HG03378 (cell line): Measurements from ENCODE around the gene COL7A1.

Experiments used
- ATAC-seq: cut with Tn5 transposase; IDR thresholded peaks from one replicate; pipeline ENCODE4 v1.9.1; 2021; ENCODE audit warnings: mild to moderate bottlenecking, moderate library complexity; ENCODE audit not compliant: unreplicated experiment

COL7A1 gene

DNA sequence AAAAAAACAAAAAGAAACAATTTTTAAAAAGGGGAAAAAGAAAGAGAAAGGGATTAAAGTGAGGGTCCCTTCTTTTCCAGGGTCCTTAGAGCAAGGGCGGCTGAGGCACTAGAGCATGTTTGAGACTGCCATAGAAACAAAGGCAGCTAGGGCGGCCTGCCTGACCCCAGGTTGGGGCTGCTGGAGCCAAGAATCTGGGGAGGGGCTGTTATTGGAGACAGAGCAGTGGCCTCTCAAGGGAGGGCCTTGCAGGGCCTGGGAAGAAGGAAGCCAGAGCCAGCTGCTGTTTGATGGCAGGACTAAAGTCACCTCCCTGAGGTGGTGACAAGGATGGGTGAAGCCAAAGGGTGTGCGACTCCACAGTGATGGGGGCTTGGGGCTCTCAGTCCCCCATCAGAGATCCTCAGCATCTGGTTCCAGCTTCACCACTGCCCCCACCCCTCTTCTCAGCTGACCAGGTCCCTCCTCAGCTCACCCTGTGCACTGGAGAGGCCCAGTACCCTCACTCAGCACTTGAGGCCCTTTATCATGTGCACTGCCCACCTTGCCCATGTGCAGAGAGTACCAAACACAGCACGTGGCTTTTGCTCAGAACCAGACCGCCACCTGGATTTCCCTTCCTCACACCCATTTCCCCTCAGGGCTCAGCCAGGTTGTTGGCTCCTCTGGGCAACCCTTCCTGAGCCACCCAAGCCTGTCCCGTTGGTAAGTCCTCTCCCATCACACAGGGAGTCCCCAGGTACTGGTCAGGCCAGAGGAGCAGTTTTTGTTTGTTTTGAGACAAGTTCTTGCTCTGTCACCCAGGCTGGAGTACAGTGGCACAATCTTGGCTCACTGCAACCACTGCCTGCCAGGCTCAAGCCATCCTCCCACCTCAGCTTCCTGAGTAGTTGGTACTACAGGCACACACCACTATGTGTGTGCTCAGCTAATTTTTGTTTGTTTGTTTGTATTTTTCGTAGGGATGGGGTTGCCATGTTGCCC, 24.7 kb upstream of the COL7A1 start:
- no peak for ATAC-seq

DNA sequence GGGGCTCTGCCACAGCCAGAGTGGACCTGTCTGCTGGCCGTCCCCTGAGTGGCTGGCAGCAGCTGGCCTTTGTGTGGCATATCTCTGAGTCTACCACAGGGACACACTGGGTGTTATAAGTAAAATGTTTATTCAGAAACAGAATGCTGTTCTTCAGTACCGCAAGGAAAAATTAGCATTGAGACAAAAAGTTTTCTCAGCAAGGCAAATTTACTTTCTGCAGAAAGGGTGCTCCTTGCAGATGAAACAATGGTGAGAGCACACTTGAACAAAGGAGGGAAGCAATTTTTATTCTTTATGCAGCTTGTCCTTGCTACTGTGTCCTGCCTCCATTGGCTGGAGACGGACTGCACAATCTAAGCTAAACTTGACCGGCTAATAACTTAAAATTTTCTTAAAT, 22.4 kb upstream of the COL7A1 start:
- no peak for ATAC-seq

DNA sequence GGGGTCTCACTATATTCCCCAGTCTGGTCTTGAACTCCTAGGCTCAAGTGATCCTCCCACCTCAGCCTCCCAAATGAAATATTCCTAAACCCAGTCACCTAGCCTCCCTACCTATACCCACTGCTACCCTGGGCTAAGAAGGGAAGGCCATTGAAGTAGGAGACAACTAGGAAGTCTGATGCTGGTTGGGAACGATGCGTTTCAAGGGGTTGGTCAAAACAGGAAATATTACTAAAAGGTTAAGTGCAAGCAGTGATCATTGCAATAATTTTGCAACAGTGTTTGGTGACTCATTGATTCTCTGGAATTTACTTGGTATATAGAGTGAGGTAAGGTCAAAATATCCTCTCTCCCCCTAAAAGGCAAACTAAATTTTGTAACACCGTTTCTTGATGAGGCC, 18.9 kb upstream of the COL7A1 start:
- ATAC-seq, result no peak

DNA sequence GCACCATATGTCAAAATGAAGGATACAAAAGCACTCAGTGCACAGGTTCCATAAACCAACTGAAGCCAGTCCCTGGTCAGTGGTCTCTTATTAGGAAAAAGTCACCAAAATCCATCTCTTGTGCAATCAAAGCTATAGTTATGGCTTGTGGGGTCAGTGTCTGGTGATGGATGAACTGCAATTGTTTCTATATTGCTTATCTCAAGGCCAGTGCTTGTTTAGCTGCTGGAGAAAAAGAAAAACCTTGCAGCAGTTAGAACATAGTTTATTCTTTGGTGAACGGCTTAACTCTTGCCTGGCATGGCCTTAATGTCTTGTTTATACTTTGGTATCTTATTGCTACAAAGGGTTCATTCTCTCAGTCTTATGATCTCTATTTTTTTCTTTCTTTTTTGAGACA, 17.2 kb upstream of the COL7A1 start:
- no peak for ATAC-seq

DNA sequence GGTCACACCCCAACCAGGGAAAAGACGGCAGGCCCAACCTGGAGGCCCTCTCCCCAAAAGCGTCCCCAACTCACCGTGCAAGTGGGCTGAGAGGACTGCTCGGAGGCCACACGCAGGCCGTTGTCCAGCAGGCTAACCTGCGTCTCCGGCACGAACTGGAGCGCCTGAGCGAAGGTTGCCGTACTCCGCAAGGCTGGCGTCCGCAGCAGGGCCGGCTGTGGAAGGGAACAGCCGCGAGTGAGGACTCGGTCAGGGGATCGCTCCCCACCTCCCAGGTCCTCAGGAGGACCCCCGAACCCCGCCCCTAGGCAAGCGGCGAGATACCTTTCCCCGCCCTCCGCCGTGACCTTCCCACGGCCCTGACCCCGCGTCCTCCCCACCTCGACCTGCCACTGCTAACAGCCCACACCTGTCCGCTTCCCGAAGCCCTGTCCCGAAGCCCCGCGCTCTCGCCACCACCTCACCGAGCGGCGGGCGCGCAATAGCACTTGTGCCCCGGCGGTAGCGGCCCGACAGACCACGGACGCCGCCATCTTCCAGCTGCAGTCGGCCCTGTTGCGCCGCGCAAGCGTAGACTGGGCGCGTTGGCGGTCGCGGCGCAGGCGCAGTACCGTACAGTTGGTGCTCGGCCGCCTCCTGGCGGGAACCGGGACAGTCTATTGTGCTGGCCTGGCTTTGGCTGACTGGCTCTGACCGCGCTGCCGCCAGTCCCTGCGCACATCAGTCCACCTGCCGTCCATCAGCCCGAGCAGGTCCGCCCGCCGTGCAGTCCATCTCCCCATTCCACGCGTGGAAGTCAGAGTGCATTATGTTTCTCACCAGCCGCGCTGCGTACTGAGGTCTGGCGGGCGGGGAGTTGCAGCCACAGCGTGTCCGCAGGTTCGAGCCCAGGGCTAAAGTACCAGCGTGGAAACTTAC, 14.2 kb upstream of the COL7A1 start, which contains the start of gene UQCRC1:
Gene UQCRC1 (minus strand): TSS at position 559 of the 918 bp plus-strand sequence. CDS start 26 bp downstream, at position 533.
- peak; percentile 93 for ATAC-seq

DNA sequence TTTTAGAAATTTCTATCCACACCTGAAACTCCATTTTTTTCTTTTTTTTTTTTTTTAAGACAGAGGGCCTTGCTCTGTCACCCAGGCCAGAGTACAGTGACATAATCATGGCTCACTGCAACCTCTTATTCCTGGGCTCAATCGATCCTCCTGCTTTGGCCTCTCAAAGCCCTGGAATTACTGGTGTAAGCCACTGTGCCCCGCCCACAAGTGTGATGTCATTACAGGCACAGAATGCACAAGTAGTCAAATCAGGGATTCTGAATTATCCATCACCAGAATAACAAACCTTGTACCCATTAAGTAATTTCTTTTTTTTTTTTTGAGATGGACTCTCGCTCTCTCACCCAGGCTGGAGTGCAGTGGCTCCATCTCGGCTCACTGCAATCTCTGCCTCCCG, 12.4 kb upstream of the COL7A1 start:
- no peak for ATAC-seq

DNA sequence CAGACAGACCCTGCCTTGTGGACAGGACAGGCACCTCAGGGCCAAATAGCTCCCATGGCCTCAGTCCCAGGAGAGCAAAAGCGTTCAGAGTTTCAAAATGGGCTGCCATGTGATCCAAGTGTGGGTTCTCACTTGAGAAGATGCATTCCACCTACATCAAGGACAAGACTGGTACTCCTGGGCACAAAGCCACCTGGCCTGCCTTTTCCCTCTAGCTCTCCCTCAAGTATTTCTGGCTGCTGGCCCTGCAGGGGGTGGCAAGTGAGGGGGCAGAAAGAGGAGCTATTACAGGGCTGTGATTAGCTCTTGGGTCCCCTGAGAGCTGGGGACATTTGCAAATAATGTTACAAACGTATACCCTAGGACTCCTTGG, 6.5 kb upstream of the COL7A1 start:
- ATAC-seq, result no peak

DNA sequence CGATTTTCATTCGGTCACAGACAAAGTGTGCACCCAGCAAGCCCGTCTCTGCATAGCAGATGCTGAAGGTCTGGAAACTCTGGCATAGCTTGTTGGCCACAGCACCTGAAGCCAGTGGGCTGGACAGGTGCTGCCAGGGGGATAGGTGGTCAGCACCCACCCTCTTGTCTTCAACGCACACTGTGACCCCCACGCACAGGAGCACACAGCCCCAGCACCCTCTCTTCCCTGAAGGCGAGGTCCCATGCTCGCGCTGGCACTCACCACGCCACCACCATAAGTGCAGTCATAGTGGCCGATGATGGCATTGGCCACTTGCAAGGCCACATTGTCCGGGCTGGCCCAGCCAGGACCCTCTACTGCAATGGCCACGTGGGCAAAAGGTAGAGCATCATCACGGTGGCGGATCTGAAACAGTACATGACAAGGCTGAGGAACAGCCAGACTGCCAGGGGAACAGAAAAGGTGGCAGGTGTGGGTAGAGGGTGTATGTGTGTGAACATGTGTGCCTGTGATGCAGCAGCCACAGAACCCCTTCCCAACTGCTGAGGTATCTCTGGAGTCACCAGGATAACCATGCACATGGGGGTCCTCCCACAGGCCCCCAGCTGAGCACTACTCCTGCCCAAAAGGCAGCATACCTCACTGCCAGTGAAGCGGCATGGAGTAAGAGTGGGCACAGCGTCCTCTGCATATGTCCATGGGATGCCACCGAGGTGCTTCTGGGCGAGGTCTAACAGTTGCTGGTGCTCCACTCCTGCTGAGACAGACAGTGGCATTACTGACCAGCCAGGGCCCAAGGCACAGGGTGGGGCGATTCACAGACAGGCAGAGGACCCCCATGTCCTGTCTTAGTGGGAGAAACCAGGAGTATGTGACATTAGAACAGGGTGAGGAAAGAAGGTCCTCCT, 5.8 kb upstream of the COL7A1 start:
- ATAC-seq, result no peak

DNA sequence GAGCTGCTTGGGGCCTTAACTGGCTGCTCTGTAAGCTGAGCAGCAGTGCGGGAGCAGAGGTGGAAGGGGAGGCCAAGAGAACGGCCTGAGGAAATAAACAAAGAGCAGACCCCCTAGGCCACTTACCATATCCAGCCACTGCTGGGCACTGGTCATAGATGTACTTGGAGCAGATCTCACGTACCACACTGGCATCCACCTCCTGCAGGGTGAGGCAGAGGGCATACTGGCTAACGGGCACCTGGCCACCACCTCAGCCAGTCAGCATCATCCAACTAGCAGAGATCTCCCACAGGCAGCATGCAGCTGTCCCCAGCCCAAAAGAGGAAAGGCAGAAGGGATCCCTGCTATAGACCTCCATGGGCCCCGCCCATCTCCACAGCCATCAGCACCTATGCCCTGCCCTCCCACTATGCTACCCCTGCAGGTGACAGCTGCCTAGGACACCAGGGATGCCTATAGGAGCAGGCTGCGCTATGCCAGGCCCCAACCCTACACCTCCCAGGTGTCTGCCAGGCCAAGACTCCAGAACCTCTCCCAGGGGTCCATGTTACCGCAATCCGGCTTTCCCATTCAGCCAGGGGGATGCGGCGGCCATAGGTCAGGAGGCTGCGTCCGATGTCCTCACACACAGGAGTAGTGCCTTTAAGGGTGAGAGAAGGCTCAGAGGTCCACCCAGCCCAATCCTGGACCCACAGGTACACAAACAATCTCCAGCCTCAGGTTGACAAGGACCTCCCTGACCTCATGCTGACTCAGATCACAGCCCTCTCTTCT, 4.6 kb upstream of the COL7A1 start:
- no peak for ATAC-seq

DNA sequence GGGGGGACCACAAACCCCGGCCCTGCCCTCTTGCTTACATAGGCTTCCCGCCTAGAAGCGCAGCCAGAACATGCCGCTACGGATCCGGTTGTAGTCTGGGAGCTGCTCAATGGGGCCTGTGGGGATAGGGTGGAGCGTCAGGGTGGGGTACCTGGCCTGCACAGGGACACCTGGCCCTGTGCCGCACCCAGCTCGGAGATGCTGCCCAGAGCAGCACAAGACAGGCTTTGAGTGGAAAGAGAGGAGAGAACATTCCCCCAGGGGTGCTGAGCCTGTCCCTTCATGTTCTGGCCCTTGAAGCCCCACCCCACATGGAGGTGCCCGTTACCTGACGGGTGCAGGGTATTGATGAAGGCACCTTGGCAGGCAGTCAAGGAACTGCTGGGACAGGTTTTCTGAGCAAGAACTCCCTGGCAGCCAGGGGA, 4.0 kb upstream of the COL7A1 start:
- ATAC-seq, result no peak

DNA sequence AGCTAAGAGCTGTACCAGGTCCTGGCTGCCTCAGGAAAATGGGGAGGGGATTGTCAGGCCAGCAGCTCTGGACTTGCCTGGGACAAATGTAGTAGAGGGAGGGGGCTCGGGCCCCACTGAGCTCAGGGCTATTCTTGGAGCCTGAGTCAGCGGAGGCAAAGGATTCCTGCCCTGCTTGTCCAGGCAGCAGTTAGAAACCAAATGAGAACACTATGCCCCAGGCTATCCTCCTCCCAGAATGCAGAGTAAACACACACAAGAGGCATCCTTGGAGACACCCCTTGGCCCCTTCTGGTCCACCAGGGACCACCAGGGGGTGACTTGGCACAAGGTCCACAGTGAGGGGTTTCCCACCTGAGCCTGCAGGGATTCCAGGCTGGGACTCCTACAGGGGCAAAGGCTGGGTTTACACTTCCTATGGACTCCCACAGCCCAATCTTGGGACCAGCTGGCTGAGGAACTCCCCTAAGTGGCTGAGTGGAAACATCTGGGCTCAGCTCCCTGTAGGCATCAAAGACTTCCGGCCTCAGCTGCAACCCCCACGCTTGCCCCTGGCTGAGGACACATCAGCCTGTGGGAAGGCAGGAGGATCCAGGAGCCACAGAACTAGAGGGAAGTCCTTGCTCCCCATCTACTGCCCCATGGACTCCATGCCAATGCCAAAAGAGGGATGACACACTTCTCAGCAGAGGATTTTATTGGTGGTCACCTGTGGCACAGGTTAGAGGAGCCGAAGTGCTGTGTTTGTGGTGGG, 3.4 kb upstream of the COL7A1 start:
- no peak for ATAC-seq

DNA sequence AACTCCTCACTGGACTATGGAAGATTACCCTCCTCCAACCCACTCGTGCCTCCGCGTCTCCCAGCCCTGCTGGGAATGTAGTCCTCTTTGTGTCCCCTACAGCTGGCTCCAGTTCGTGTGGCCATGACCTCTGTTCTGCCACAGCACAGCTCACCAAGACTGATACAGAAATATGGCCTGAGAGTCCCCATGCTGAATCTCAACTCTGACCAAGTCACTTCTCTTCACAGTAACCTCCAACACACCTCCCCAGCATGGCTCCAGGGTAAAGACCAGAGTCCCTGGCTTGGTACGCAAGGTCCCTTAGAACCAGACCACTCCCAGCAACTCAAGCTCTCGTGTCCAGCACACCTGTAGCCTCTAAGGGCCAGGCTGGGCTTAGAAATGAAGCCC, 2.3 kb upstream of the COL7A1 start:
- ATAC-seq, result no peak

DNA sequence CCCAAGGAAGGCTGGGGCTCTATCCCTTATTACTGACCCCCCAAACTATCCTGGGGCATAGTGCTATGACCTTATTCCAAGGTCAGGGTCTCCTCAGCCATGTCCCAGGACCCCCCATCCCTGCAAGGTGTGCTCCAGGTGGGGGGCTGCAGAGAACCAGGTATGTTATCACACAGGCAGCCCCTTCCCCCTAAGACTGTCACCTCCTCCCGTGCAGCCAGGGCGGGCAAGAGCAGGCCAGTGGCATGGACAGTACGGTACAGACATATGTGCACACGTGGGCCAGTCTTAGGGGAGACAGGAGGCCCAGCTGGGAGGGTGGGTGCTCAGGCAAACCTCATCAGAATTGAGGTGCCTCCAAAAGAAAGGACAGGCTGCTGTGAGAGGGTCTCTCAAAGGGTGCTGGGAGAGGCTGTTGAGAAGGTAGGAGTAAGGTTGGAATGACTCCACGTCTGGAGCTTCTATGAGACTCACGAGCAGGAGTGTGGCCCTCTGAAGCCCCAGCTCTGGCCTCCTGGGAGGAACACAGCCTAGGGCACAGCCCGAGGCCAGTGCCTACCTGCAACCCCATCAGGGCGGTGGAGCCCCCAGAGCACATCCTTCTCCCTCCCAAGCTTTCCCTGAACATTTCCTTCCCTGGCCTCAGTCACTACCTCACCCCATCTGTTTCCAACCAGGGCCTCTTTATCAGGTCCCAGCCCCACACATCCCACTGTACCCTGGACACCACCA, 1.7 kb upstream of the COL7A1 start:
- ATAC-seq, result no peak

DNA sequence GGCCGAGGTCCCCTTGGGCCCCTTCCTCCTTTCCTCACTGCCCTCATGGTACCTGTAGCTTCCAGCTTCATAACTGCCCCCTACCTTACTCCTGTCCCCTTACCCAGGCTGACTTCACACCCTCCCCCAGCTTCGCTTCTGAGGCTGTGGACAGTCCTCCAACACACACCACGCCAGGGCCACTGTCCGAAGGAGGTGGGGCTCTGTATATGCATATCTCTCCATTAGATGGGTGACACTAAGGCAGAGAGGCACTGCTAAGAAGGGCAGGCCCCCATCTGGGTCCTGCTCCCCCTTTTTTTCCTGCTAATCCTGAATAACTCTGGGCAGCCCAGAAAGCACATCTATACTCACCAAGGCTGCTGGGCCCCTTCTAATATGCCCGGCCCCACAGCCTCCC, 1.0 kb upstream of the COL7A1 start:
- ATAC-seq, result no peak

DNA sequence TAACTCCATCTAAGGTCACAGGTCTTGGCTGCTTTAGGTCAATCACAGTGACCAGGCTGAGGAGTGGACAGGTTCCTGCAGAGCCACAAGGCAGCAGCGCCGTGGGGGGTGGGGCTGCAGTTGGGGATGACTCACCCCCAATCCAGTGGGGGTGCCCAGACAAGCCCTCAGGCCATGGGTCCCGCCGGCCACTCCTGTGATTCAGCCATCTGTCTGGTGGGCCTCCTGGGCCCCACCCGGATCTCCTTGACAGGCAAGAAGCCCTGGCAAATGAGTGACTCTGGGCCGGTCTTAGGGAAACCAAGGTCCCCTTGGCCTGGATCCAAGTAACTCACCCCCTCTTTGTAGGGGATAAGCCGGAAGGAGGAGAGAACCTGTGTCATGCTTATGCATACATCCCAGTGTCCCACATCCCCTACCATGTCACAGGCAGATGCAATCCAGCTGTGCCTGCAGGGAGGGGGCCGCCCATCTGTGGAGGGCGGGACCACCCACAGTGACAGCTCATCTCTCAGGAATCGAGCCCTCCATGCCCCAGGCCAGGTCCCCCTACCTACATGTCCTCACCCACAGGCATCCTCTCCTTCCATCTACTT, 495 bp upstream of the COL7A1 start:
- no peak for ATAC-seq

DNA sequence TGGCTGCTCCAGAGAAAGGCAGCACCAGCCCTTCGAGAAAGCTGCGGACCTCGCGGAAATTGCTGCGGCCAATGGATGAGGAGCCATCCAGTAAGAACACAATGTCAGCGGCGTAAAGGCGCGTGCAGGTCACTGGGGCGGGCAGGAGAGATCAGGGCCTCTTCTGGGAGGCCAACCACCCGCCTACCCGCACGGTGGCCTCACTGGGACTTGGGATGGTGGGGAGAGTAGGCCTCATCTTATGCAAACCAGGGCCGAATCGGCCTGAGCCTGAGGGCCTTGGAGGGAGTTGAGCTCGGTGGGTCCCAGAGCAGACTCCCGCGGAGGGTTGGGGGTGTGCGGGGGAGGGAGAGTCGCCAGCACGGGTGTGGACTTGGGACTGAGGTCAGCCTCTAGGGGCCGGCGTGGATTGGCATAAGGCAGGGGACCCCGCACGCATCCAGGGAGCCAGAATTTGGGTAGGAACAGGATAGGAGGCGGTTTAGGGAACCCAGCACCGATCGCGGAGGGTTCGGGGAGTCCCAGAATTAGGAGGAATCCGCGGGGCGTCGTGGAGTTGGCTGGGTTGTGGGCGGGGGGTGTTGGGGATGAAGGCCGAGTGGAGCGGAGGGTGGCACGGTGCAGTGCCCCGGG, 596 bp downstream of the COL7A1 start:
- ATAC-seq, result no peak

DNA sequence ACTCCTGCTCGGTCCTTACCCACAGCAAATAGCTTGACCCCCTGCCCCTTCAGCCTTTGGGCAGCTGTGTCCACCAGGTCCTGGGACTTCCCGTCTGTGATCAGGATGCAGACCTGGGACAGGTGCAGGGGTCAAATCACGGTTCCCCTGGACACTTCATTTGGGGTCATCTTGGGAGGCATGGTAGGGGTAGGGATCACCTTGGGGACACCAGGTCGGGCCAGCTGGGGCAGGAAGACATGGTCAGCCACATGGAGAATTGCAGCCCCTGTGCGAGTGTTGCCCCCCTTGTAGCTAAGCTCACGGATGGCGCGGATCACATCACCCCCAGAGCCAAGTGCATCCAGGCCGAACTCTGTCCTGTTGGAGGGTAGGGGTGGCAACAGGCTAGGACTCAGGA, 1.8 kb downstream of the COL7A1 start:
- no peak for ATAC-seq
